Tibial artery (tissue), 4 donors: ENCODE data around the gene NCAPH2.

Source experiments
- DNase-seq, 2 donors: peaks; one replicate each; pipeline ENCODE4 v3.0.0-alpha.2; 2019
- H3K27ac ChIP-seq, 2 donors: fragments of 200-600 bp; sonication (generic) in 1 of 2; 1 replicate in 1 of 2; 2 replicates in 1 of 2; pipeline ENCODE4 v1.5.1; 2018 to 2019; ENCODE audit warnings: mild to moderate bottlenecking in 1 of 2
- H3K27me3 ChIP-seq, 2 donors: fragments of 200-600 bp; sonication (generic) in 1 of 2; one replicate each; pipeline versions ENCODE4 v1.5.1 to v1.6.0; 2016 to 2019
- H3K36me3 ChIP-seq, 3 donors: fragments of 200-600 bp; sonication (generic) in 2 of 3; one replicate each; pipeline ENCODE4 v1.5.1; 2016 to 2019; ENCODE audit warnings: mild to moderate bottlenecking in 2 of 3
- H3K4me1 ChIP-seq, 4 donors: fragments of 200-600 bp; sonication (generic) in 2 of 4; 1 replicate in 3 of 4; 2 replicates in 1 of 4; pipeline ENCODE4 v1.5.1; 2016 to 2019
- H3K4me3 ChIP-seq, 2 donors: fragments of 200-600 bp; sonication (generic) in 1 of 2; 1 replicate in 1 of 2; 2 replicates in 1 of 2; pipeline ENCODE4 v1.5.1; 2018 to 2019; ENCODE audit warnings: mild to moderate bottlenecking in 2 of 2
- H3K9me3 ChIP-seq, 3 donors: fragments of 200-600 bp; sonication (generic) in 1 of 3; one replicate each; pipeline ENCODE4 v1.5.1; 2016 to 2019
- intact Hi-C: fragments of 100-400 bp; cut with DNase I; formaldehyde crosslinking; loops from one replicate; pipeline ENCODE4 v1.15.0; 2023; ENCODE audit warnings: low total_unique reads
- TF ChIP-seq, protein P1 (sequence below), 2 experiments: fragments of 200-600 bp in 1 of 2; fragments of 450-650 bp in 1 of 2; IDR thresholded peaks; one replicate each; pipeline ENCODE4 v1.5.1; 2017 to 2019; ENCODE audit warnings: antibody characterized with exemption in 2 of 2, mild to moderate bottlenecking in 1 of 2, moderate library complexity in 1 of 2

NCAPH2 gene

DNA sequence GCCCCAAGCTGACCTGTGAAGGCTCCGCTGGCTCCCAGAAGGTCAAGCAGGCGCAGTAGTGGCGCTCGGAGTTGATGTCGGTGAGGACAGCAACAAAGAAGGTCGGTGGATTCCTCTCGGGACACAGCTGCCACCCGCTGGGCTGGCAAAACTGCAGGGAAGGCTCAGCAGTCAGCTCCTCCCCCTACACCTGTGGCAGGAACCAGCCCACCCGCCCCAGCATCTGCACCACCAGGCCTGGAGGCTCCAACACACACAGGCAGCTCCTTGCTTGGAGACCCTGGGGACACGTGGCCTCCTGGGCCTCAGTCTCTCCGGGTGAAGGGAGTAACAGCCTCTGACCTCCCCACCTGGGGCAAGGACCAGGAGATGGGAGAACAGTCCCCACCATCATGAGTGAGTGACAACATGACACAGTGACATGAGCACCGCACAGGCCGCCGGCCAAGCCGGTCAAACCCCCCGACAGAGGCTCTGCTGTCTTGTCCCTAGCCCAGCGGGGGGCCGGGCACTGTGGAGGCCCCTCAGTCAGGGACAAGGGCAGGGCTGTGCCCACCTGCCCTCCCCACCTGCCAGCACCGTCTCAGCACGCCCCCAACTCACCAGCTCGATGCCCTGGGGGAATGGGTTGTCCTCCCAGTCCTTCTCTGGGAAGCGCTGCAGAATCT lies 40.1 kb upstream of the NCAPH2 start:
- peaks cover 48 to 54% (median 49%) of the 10 kb centered on the region in 3 donors for H3K36me3 ChIP-seq
- H3K27me3 ChIP-seq: no peaks in the 10 kb centered on the region
- no peak for DNase-seq
- no peaks in the 10 kb centered on the region for H3K9me3 ChIP-seq
- TF ChIP-seq, protein P1, sequence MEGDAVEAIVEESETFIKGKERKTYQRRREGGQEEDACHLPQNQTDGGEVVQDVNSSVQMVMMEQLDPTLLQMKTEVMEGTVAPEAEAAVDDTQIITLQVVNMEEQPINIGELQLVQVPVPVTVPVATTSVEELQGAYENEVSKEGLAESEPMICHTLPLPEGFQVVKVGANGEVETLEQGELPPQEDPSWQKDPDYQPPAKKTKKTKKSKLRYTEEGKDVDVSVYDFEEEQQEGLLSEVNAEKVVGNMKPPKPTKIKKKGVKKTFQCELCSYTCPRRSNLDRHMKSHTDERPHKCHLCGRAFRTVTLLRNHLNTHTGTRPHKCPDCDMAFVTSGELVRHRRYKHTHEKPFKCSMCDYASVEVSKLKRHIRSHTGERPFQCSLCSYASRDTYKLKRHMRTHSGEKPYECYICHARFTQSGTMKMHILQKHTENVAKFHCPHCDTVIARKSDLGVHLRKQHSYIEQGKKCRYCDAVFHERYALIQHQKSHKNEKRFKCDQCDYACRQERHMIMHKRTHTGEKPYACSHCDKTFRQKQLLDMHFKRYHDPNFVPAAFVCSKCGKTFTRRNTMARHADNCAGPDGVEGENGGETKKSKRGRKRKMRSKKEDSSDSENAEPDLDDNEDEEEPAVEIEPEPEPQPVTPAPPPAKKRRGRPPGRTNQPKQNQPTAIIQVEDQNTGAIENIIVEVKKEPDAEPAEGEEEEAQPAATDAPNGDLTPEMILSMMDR (IDR thresholded peaks at IDR 0.05): no peak
- no peak overlapping the region for H3K4me3 ChIP-seq
- H3K4me1 ChIP-seq: peaks cover 5 to 50% (median 33%) of the 10 kb centered on the region in 4 donors
- intact Hi-C loops: no loop called here
- H3K27ac ChIP-seq: no peak overlapping the region

DNA sequence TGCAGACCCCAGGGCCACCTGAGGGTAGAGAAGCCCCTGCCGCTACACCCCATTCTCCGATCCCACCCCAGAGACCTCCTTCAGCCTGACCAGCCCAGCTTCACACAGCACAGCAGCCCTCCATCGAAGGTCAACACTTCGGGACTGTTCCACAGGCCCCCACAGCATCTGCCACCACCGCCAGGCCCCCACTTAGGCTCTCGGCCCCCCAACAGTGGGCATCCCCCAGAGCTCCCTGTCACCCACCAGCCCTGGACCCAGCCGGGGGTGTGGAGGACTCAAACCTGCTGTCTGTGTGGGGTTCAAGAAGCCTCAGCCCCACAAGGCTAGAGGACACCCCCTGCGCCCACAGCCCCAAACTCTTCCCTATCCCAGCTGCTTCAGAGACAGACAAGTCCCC lies 39.4 kb upstream of the NCAPH2 start:
- Histone ChIP-seq H3K4me1 (peaks cover 5 to 58% (median 41%) of the 10 kb centered on the region in 4 donors), H3K4me3 (no peak overlapping the region), H3K27ac (no peak overlapping the region), H3K27me3 (no peaks in the 10 kb centered on the region), H3K9me3 (no peaks in the 10 kb centered on the region), H3K36me3 (peaks cover 40 to 46% (median 42%) of the 10 kb centered on the region in 3 donors)
- intact Hi-C loops: no loop called here
- TF ChIP-seq, protein P1 (IDR thresholded peaks at IDR 0.05): no peak
- DNase-seq: no peak

DNA sequence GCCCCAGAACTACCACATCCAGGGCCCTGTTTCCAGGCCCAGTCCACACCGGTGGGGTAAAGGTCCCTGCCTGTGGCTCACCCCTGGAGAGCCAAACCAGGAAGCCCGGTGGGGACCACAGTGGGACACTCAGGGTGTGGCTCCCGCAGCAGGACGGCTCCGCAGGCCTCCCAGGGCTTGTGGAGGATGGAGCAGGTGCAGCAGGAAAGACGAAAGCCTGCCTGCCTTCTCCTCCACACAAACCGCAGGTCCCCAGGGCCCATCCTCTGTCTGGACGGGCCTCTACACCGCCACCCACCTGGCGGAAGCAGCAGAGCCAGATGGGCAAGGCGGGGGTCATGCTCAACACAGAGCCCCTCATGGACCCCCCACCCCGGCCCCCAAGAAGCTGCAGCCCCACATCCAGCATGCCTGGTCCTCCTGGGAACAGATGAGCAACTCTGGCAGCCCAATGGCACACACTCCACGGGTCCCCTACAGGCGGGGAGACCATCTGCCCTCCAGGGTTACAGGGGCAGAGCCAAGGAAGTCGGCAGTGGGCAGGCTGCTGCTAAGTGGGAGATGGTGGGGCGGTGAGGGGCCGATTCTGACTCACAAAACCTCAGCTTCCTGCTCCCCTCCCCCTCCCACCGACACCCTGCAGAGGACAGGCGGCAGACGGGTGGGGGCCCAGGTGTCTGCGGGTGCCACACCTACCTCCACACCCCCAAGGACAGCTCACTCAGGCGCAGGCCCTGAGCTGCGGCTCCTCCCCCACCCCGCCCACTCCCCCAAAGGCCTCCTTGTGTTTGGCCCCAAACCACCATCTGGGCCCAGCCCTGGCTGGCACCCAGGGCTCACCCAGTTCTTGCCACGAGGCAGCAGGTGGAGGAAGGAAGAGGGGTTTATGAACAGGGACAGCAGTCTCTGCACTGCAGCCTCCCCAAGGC lies 38.4 kb upstream of the NCAPH2 start:
- peaks cover 30 to 36% (median 32%) of the 10 kb centered on the region in 3 donors for H3K36me3 ChIP-seq

DNA sequence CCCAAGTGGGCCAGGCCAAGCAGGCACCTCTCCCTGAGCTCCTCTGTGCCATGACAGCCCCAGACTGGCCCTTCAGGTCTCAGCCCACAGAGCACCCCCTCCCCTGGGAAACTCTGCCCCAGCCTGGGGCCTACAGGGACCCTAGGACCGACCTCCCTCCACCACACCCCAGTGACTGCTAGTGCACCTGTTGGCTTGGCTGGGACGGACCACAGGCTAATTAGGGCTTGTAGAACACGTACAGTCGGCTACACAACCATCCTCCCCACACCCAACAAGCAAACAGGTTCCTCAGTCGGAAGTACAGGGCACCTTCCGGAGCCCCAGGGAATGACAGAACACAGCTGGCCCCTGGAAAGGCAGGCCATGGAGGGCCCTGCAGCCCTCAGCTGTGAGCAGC lies 37.5 kb upstream of the NCAPH2 start:
- peaks cover 5 to 66% (median 46%) of the 10 kb centered on the region in 4 donors for H3K4me1 ChIP-seq
- peaks cover 22 to 28% (median 23%) of the 10 kb centered on the region in 3 donors for H3K36me3 ChIP-seq
- DNase-seq: no peak

More for the DNA sequence above, 38.4 kb upstream of the NCAPH2 start:
- intact Hi-C loops: no loop called here
- Histone ChIP-seq H3K9me3 (no peaks in the 10 kb centered on the region), H3K4me1 (peaks cover 5 to 61% (median 44%) of the 10 kb centered on the region in 4 donors), H3K4me3 (no peak overlapping the region), H3K27me3 (no peaks in the 10 kb centered on the region), H3K27ac (no peak overlapping the region)
- TF ChIP-seq, protein P1 (IDR thresholded peaks at IDR 0.05): no peak
- no peak for DNase-seq

DNA sequence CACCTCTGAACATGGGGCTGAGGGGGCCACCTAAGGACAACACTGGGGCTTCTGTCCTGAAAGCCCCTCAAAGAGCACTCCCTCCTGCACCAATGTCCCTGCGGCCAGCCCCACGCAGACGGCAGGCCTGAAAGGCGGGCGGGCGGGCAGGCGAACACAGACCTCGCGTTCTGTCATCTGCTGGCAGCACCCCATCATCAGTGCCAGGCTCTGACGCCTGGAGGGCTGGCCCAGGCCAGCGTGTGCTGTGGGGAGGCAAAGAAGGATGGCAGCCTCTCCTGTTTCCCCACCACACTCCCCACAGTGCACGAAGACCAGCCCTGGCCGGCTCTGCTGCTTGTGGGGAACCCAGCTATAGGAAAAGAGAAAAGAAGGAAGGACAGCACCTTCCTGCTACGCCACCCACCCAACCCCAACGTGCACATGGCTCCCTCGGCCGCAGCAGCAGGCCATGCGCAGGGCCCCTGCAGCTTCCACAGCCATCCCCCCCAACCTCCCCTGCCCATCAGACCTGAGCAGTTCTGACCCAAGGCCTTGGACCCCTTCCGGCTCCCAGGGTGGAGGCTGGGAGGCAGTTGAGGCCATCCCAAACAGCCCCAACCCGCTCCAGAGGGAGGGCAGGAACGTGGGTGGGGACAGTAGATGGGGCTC lies 36.7 kb upstream of the NCAPH2 start:
- TF ChIP-seq, protein P1 (IDR thresholded peaks at IDR 0.05): no peak
- H3K4me1 ChIP-seq: peaks cover 5 to 70% (median 47%) of the 10 kb centered on the region in 4 donors
- peaks cover 13 to 19% (median 15%) of the 10 kb centered on the region in 3 donors for H3K36me3 ChIP-seq
- H3K9me3 ChIP-seq: no peaks in the 10 kb centered on the region
- H3K27me3 ChIP-seq: no peaks in the 10 kb centered on the region
- no peak overlapping the region for H3K4me3 ChIP-seq
- intact Hi-C loops: no loop called here
- no peak for DNase-seq
- H3K27ac ChIP-seq: no peak overlapping the region

More for the DNA sequence above, 37.5 kb upstream of the NCAPH2 start:
- no peaks in the 10 kb centered on the region for H3K27me3 ChIP-seq
- no peaks in the 10 kb centered on the region for H3K9me3 ChIP-seq
- intact Hi-C loops: no loop called here
- H3K27ac ChIP-seq: no peak overlapping the region
- TF ChIP-seq, protein P1 (IDR thresholded peaks at IDR 0.05): no peak
- H3K4me3 ChIP-seq: no peak overlapping the region
